ENCODE data around the gene PLCXD3. TPM values are rescaled to one million over a fixed set of nuclear protein-coding genes. Genes with fewer than 3 reads are reported as not detected.

Gene PLCXD3
- total and polyA plus RNA-seq, 7 donors, result 0.23 to 2.9 (median 1.6) TPM

DNA sequence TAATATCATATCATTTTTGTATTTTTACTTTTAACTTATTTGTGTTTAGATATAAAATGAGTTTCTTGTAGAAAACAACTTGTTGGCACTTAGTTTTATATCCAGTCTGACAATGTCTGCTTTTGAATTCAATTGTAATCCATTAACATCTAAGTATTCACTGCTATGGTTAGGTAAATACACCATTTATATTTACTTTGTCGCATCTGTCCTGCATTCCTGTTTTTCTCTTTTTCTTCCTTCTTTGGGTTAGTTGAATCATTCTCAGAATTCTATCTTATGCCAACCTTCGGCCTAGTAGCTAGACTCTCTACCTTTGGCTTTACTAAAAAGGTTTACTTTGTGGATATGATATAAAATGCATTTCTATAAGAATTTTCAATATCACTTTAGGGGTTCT is 107.6 kb downstream of the PLCXD3 start:
- no peak overlapping the region for H3K27ac ChIP-seq
- intact Hi-C loops (cut with DNase I), result no loop called here
- 86 to 89% methylated on average over 2 of the region's 2 CpGs for WGBS, 2 donors

DNA sequence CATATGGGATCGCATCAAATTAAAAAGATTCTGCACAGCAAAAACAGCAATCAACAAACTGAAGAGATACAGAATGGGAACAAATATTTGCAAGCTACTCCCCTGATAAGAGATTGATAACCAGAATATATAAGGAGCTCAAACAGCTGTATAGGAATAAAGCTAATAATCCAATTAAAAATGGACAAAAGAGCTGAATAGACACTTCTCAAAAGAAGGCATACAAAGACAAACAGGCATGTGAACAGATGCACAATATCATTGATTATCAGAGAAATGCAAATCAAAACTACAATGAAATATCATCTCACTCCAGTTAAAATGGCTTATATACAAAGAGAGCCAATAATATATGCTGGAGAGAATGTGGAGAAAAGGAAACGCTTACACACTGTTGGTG is 110.6 kb downstream of the PLCXD3 start:
- H3K4me3 ChIP-seq, result no peak overlapping the region
- H3K4me1 ChIP-seq, result no peaks in the 10 kb centered on the region
- DNase-seq, result no peak
- no peak for TF ChIP-seq EP300 (IDR thresholded peaks at IDR 0.05)
- TF ChIP-seq POLR2AphosphoS5 (IDR thresholded peaks at IDR 0.05), result no peak
- no peak for TF ChIP-seq POLR2A (IDR thresholded peaks at IDR 0.05)
- no peak for TF ChIP-seq CTCF (IDR thresholded peaks at IDR 0.05)
- no peak overlapping the region for H3K27ac ChIP-seq
- no peaks in the 10 kb centered on the region for H3K36me3 ChIP-seq
- WGBS, 2 donors, result 92 to 95% methylated on average over 2 of the region's 2 CpGs
- intact Hi-C loops (cut with DNase I), result no loop called here
- H3K9me3 ChIP-seq, result peaks cover 0 to 8% (median 4%) of the 10 kb centered on the region in 4 donors
- no peaks in the 10 kb centered on the region for H3K27me3 ChIP-seq

More for the DNA sequence above, 107.6 kb downstream of the PLCXD3 start:
- Histone ChIP-seq H3K36me3 (no peaks in the 10 kb centered on the region), H3K4me1 (no peaks in the 10 kb centered on the region), H3K27me3 (no peaks in the 10 kb centered on the region), H3K4me3 (no peak overlapping the region), H3K9me3 (peaks cover 0 to 8% (median 3%) of the 10 kb centered on the region in 4 donors)
- TF ChIP-seq EP300 (IDR thresholded peaks at IDR 0.05) (no peak), POLR2A (IDR thresholded peaks at IDR 0.05) (no peak), CTCF (IDR thresholded peaks at IDR 0.05) (no peak), POLR2AphosphoS5 (IDR thresholded peaks at IDR 0.05) (no peak)
- DNase-seq, result no peak

- no peaks in the 10 kb centered on the region for H3K4me1 ChIP-seq
- no peaks in the 10 kb centered on the region for H3K36me3 ChIP-seq
- intact Hi-C loops (cut with DNase I), result no loop called here
- H3K27ac ChIP-seq, result no peak overlapping the region
- H3K27me3 ChIP-seq, result no peaks in the 10 kb centered on the region
- 98% methylated on average over 1 of the region's 1 CpG for WGBS, 2 donors
- TF ChIP-seq CTCF (IDR thresholded peaks at IDR 0.05) (no peak), EP300 (IDR thresholded peaks at IDR 0.05) (no peak), POLR2A (IDR thresholded peaks at IDR 0.05) (no peak), POLR2AphosphoS5 (IDR thresholded peaks at IDR 0.05) (no peak)
- H3K9me3 ChIP-seq, result peaks cover 0 to 2% (median 0%) of the 10 kb centered on the region in 4 donors
- no peak overlapping the region for H3K4me3 ChIP-seq
- DNase-seq, result no peak
Observed at GRCh38 chr5:41392016-41392415, 118.4 kb downstream of the PLCXD3 start.

- no peak overlapping the region for H3K4me3 ChIP-seq
- DNase-seq, result no peak
- WGBS, 2 donors, result 90 to 91% methylated on average over 2 of the region's 2 CpGs
- TF ChIP-seq POLR2A (IDR thresholded peaks at IDR 0.05) (no peak), EP300 (IDR thresholded peaks at IDR 0.05) (no peak), POLR2AphosphoS5 (IDR thresholded peaks at IDR 0.05) (no peak), CTCF (IDR thresholded peaks at IDR 0.05) (no peak)
- no peaks in the 10 kb centered on the region for H3K4me1 ChIP-seq
- no peaks in the 10 kb centered on the region for H3K36me3 ChIP-seq
- intact Hi-C loops (cut with DNase I), result no loop called here
- no peaks in the 10 kb centered on the region for H3K9me3 ChIP-seq
- no peak overlapping the region for H3K27ac ChIP-seq
- no peaks in the 10 kb centered on the region for H3K27me3 ChIP-seq
Observed at GRCh38 chr5:41374631-41375030, 135.8 kb downstream of the PLCXD3 start.

- no peaks in the 10 kb centered on the region for H3K27me3 ChIP-seq
- H3K4me3 ChIP-seq, result no peak overlapping the region
- DNase-seq, result no peak
- intact Hi-C loops (cut with DNase I), result no loop called here
- H3K9me3 ChIP-seq, result no peaks in the 10 kb centered on the region
- H3K27ac ChIP-seq, result no peak overlapping the region
- TF ChIP-seq POLR2A (IDR thresholded peaks at IDR 0.05), result no peak
- no peak for TF ChIP-seq EP300 (IDR thresholded peaks at IDR 0.05)
- TF ChIP-seq CTCF (IDR thresholded peaks at IDR 0.05), result no peak
- TF ChIP-seq POLR2AphosphoS5 (IDR thresholded peaks at IDR 0.05), result no peak
- no peaks in the 10 kb centered on the region for H3K4me1 ChIP-seq
- no peaks in the 10 kb centered on the region for H3K36me3 ChIP-seq
- 85 to 87% methylated on average over 5 of the region's 5 CpGs for WGBS, 2 donors
Observed at GRCh38 chr5:41373230-41373629, 137.2 kb downstream of the PLCXD3 start.
